ENCODE measurements around the gene SPEN.

- TF ChIP-seq CTCF (IDR thresholded peaks at IDR 0.05; ENCODE audit: low read length) (no peak), EZH2 (optimal IDR thresholded peaks at IDR 0.05; ENCODE audit: low read depth, low read length) (no peak), EZH2phosphoT487 (IDR thresholded peaks at IDR 0.05; ENCODE audit: low read length) (no peak)
These were observed 13.6 kb upstream of the SPEN start for GRCh38 chr1:15833842-15834405.

Measured in MM.1S (cell line).